ENCODE measurements around the gene LGALS9. TPM values are rescaled to one million over a fixed set of nuclear protein-coding genes. Genes with fewer than 3 reads are reported as not detected.
"Not testable (repeated sequence)": the region's sequence is repeated elsewhere in the genome, so short reads cannot be mapped to it uniquely, and the experiment has no call there.

LGALS9 gene
- total and polyA plus RNA-seq, 9 donors, result 9.0 to 62.8 (median 23.3) TPM

GRCh38 chr17:27631897-27632725, 1.1 kb downstream of the LGALS9 start:
- Histone ChIP-seq H3K4me3 (no peak overlapping the region), H3K9me3 (no peaks in the 10 kb centered on the region), H3K36me3 (no peaks in the 10 kb centered on the region), H3K27ac (peak overlapping the region in 1 of 2 donors; percentile 12), H3K4me1 (ENCODE audit: insufficient read depth) (peaks cover 18% of the 10 kb centered on the region), H3K27me3 (no peaks in the 10 kb centered on the region)
- intact Hi-C loops (cut with DNase I), result no loop called here
- TF ChIP-seq POLR2A (IDR thresholded peaks at IDR 0.05), result no peak
- TF ChIP-seq EP300 (IDR thresholded peaks at IDR 0.05), result no peak
- no peak for TF ChIP-seq CTCF (IDR thresholded peaks at IDR 0.05)
- DNase-seq, result no peak
- WGBS, 3 donors, result 69 to 79% (median 73%) methylated on average over 11 of the region's 11 CpGs

GRCh38 chr17:27632766-27633165, 1.8 kb downstream of the LGALS9 start:
- H3K4me3 ChIP-seq; intact Hi-C loops (cut with DNase I): not testable (repeated sequence)
- WGBS, 3 donors, result 9 to 11% (median 10%) methylated on average over 9 of the region's 9 CpGs

DNA sequence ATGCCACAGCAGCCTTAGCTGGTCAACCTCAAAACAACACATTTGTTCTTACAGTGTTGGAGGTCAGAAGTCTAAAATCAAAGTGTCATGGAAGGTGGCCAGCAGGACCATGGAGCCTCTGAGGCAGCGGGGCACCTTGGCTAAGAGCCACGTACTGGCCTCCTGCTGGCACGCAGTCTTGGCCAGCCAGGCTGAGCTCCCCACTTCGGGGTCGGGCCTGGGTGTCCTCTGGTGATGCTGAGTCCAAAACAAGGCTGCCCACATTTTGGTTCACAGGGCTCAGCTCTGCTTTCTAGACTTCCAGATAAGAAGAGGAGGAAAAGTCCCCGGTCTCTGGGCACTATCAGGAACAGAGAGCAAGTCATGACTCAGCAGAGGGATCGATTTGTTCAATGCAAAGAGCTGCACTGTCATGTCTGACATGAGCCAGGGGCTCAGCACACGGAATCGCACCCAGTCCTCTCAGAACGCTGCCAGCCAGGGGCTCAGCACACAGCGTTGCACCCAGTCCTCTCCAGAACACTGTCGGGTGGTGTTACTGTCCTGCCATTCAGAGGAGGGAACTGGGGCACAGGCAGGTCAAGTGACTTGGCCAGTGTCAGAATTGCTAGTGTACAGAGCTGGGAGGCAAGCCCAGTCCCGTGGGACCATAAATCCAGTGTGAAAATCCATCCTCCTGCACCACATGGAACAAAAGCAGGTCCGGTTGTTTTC, 2.5 kb downstream of the LGALS9 start:
- no peak for TF ChIP-seq POLR2A (IDR thresholded peaks at IDR 0.05)
- TF ChIP-seq EP300 (IDR thresholded peaks at IDR 0.05), result no peak
- TF ChIP-seq CTCF (IDR thresholded peaks at IDR 0.05), result no peak
- Histone ChIP-seq H3K27ac (no peak overlapping the region), H3K9me3 (no peaks in the 10 kb centered on the region), H3K27me3 (no peaks in the 10 kb centered on the region), H3K4me3 (no peak overlapping the region), H3K4me1 (ENCODE audit: insufficient read depth) (peaks cover 18% of the 10 kb centered on the region), H3K36me3 (no peaks in the 10 kb centered on the region)
- DNase-seq, result peak in 1 of 5 donors; percentile 43
- 26 to 34% (median 28%) methylated on average over 14 of the region's 14 CpGs for WGBS, 3 donors
- intact Hi-C loops (cut with DNase I), result no loop called here

More at GRCh38 chr17:27632766-27633165, 1.8 kb downstream of the LGALS9 start:
- peaks cover 18% of the 10 kb centered on the region for H3K4me1 ChIP-seq (ENCODE audit: insufficient read depth)
- DNase-seq, result peak; percentile 59 to 77 (median 71)
- H3K36me3 ChIP-seq, H3K27me3 ChIP-seq, H3K9me3 ChIP-seq: not testable (repeated sequence)
- peak overlapping the region in 1 of 2 donors; percentile 12 for H3K27ac ChIP-seq

- H3K4me1 ChIP-seq (ENCODE audit: insufficient read depth), result peaks cover 18% of the 10 kb centered on the region
- DNase-seq, result no peak
- H3K27ac ChIP-seq, result no peak overlapping the region
- H3K36me3 ChIP-seq, result no peaks in the 10 kb centered on the region
- WGBS, 3 donors, result 85 to 95% (median 94%) methylated on average over 1 of the region's 1 CpG
- no peak overlapping the region for H3K4me3 ChIP-seq
- H3K9me3 ChIP-seq, result no peaks in the 10 kb centered on the region
- H3K27me3 ChIP-seq, result no peaks in the 10 kb centered on the region
- intact Hi-C loops (cut with DNase I), result no loop called here
- TF ChIP-seq CTCF (IDR thresholded peaks at IDR 0.05) (no peak), POLR2A (IDR thresholded peaks at IDR 0.05) (no peak), EP300 (IDR thresholded peaks at IDR 0.05) (no peak)
These were observed 3.0 kb downstream of the LGALS9 start for GRCh38 chr17:27634026-27634335.

GRCh38 chr17:27634776-27635175, 3.8 kb downstream of the LGALS9 start:
- 89 to 96% (median 91%) methylated on average over 2 of the region's 2 CpGs for WGBS, 3 donors
- Histone ChIP-seq H3K27me3 (no peaks in the 10 kb centered on the region), H3K4me1 (ENCODE audit: insufficient read depth) (peaks cover 18% of the 10 kb centered on the region), H3K36me3 (no peaks in the 10 kb centered on the region), H3K9me3 (no peaks in the 10 kb centered on the region), H3K27ac (no peak overlapping the region), H3K4me3 (no peak overlapping the region)
- intact Hi-C loops (cut with DNase I), result no loop called here
- TF ChIP-seq CTCF (IDR thresholded peaks at IDR 0.05) (no peak), POLR2A (IDR thresholded peaks at IDR 0.05) (no peak), EP300 (IDR thresholded peaks at IDR 0.05) (no peak)
- DNase-seq, result no peak
